MM.1S (cell line): Measurements from ENCODE around the gene PDE11A.

Experiments
- DNase-seq: peaks from one replicate; pipeline ENCODE4 v3.0.0-alpha.2; 2015
- H2AFZ ChIP-seq: fragments of 300-600 bp; sonication (generic); 2 replicates; pipeline ENCODE4 v1.6.0; 2016; ENCODE audit warnings: antibody characterized with exemption, low read length
- H3F3A ChIP-seq: fragments of 300-600 bp; sonication (generic); 2 replicates; pipeline ENCODE4 v1.6.1; 2016; ENCODE audit warnings: mild to moderate bottlenecking, antibody characterized with exemption, low read length, moderate library complexity, mixed read lengths; ENCODE audit not compliant: insufficient read depth
- H3K27ac ChIP-seq: fragments of 300-600 bp; sonication (generic); 2 replicates; pipeline ENCODE4 v1.5.1; 2016; ENCODE audit warnings: mild to moderate bottlenecking, low read length
- H3K27me3 ChIP-seq: fragments of 300-600 bp; sonication (generic); replicated peaks from 2 replicates; pipeline ENCODE4 v1.6.0; 2016; ENCODE audit warnings: low read length; ENCODE audit not compliant: insufficient read depth
- H3K36me3 ChIP-seq: fragments of 300-600 bp; sonication (generic); replicated peaks from 2 replicates; pipeline ENCODE4 v1.6.1; 2016; ENCODE audit warnings: mild to moderate bottlenecking, low read length, mixed read lengths; ENCODE audit not compliant: insufficient read depth
- H3K4me1 ChIP-seq: fragments of 300-600 bp; sonication (generic); 2 replicates; pipeline ENCODE4 v1.6.1; 2016; ENCODE audit warnings: low read length, mixed read lengths
- H3K4me2 ChIP-seq: fragments of 300-600 bp; sonication (generic); 2 replicates; pipeline ENCODE4 v1.6.0; 2016; ENCODE audit warnings: low read depth, low read length
- H3K4me3 ChIP-seq: fragments of 300-600 bp; sonication (generic); 2 replicates; pipeline ENCODE4 v1.5.1; 2016; ENCODE audit warnings: low read length, mixed read lengths
- H3K79me2 ChIP-seq: fragments of 300-600 bp; sonication (generic); 2 replicates; pipeline ENCODE4 v1.6.1; 2016; ENCODE audit warnings: mixed run types, low read length, mixed read lengths
- H3K9ac ChIP-seq: fragments of 300-600 bp; sonication (generic); 2 replicates; pipeline ENCODE4 v1.6.1; 2016; ENCODE audit warnings: low read length, mixed read lengths
- H3K9me2 ChIP-seq: fragments of 300-600 bp; sonication (generic); replicated peaks from 2 replicates; pipeline ENCODE4 v1.6.1; 2016; ENCODE audit warnings: mild to moderate bottlenecking, low read length, mixed read lengths; ENCODE audit not compliant: insufficient read depth
- H3K9me3 ChIP-seq: fragments of 300-600 bp; sonication (generic); replicated peaks from 2 replicates; pipeline ENCODE4 v1.6.1; 2016; ENCODE audit warnings: mild to moderate bottlenecking, low read length, mixed read lengths; ENCODE audit not compliant: insufficient read depth
- H4K20me1 ChIP-seq: fragments of 300-600 bp; sonication (generic); 2 replicates; pipeline ENCODE4 v1.6.1; 2016; ENCODE audit warnings: mild to moderate bottlenecking, low read length, moderate library complexity, mixed read lengths; ENCODE audit not compliant: insufficient read depth
- CTCF ChIP-seq: fragments of 300-600 bp; sonication (generic); IDR thresholded peaks from 2 replicates; pipeline ENCODE4 v1.5.1; 2016; ENCODE audit warnings: antibody characterized with exemption, low read length, mixed read lengths
- EZH2 ChIP-seq: fragments of 300-600 bp; sonication (generic); optimal IDR thresholded peaks from 2 replicates; pipeline ENCODE3; 2017; ENCODE audit warnings: low read depth, mild to moderate bottlenecking, antibody characterized with exemption, low read length, mixed read lengths
- EZH2phosphoT487 ChIP-seq: fragments of 300-600 bp; sonication (generic); IDR thresholded peaks from 2 replicates; pipeline ENCODE4 v1.6.1; 2018; ENCODE audit warnings: antibody characterized with exemption, low read length

Gene PDE11A

GRCh38 chr2:177902395-177903163, 170.0 kb downstream of the PDE11A start:
- no peaks in the 10 kb centered on the region for H3K27me3 ChIP-seq
- no peak overlapping the region for H3K27ac ChIP-seq
- no peaks in the 10 kb centered on the region for H3K36me3 ChIP-seq
- H3K9ac ChIP-seq = no peak overlapping the region
- DNase-seq = no peak
- TF ChIP-seq EZH2phosphoT487 (no peak), CTCF (no peak), EZH2 (no peak)
- H4K20me1 ChIP-seq = no peaks in the 10 kb centered on the region
- H3K9me3 ChIP-seq = no peaks in the 10 kb centered on the region
- no peaks in the 10 kb centered on the region for H3K79me2 ChIP-seq
- H3F3A ChIP-seq = no peaks in the 10 kb centered on the region
- no peak overlapping the region for H3K4me3 ChIP-seq
- H2AFZ ChIP-seq = no peak overlapping the region
- H3K4me2 ChIP-seq = no peak overlapping the region
- no peaks in the 10 kb centered on the region for H3K9me2 ChIP-seq
- H3K4me1 ChIP-seq = no peaks in the 10 kb centered on the region

GRCh38 chr2:177900082-177900481, 172.5 kb downstream of the PDE11A start:
- Histone ChIP-seq H3K79me2 (no peaks in the 10 kb centered on the region), H3K27ac (no peak overlapping the region), H4K20me1 (no peaks in the 10 kb centered on the region), H2AFZ (no peak overlapping the region), H3F3A (no peaks in the 10 kb centered on the region), H3K9me2 (no peaks in the 10 kb centered on the region), H3K36me3 (no peaks in the 10 kb centered on the region), H3K4me3 (no peak overlapping the region), H3K27me3 (no peaks in the 10 kb centered on the region), H3K4me2 (no peak overlapping the region), H3K9ac (no peak overlapping the region), H3K9me3 (no peaks in the 10 kb centered on the region), H3K4me1 (no peaks in the 10 kb centered on the region)
- no peak for DNase-seq
- no peak for TF ChIP-seq EZH2phosphoT487
- no peak for TF ChIP-seq EZH2
- no peak for TF ChIP-seq CTCF

GRCh38 chr2:177897278-177897677, 175.3 kb downstream of the PDE11A start:
- DNase-seq = no peak
- TF ChIP-seq EZH2 (no peak), CTCF (no peak), EZH2phosphoT487 (no peak)
- H3K4me1 ChIP-seq = no peaks in the 10 kb centered on the region
- no peaks in the 10 kb centered on the region for H3K9me2 ChIP-seq
- no peak overlapping the region for H3K9ac ChIP-seq
- H3K79me2 ChIP-seq = no peaks in the 10 kb centered on the region
- no peak overlapping the region for H3K4me2 ChIP-seq
- no peak overlapping the region for H3K27ac ChIP-seq
- no peak overlapping the region for H2AFZ ChIP-seq
- H3K36me3 ChIP-seq = no peaks in the 10 kb centered on the region
- no peaks in the 10 kb centered on the region for H4K20me1 ChIP-seq
- no peaks in the 10 kb centered on the region for H3K9me3 ChIP-seq
- no peak overlapping the region for H3K4me3 ChIP-seq
- H3F3A ChIP-seq = no peaks in the 10 kb centered on the region
- no peaks in the 10 kb centered on the region for H3K27me3 ChIP-seq
